Natural killer cell (primary cell): ENCODE measurements around the gene TUBGCP6. TPM values are rescaled to one million over a fixed set of nuclear protein-coding genes. Genes with fewer than 3 reads are reported as not detected.

Source experiments
- ATAC-seq, 3 donors: fragments of 150-1000 bp in 2 of 3; fragments of 200-7000 bp in 1 of 3; cut with Tn5 transposase; 1 replicate in 1 of 3; 2 replicates in 2 of 3; pipeline ENCODE4 v1.10.0; 2021; ENCODE audit warnings: mild to moderate bottlenecking in 2 of 3, moderate library complexity in 2 of 3
- DNase-seq, 2 donors: peaks; one replicate each; pipeline versions ENCODE4 v3.0.0 to v3.0.0-alpha.2; 2013 to 2021; ENCODE audit warnings: mixed read lengths in 1 of 2
- H3K27ac ChIP-seq: one replicate; pipeline ENCODE4 v1.5.1; 2013; ENCODE audit warnings: mild to moderate bottlenecking, low read length
- H3K27me3 ChIP-seq: one replicate; pipeline ENCODE4 v1.6.1; 2013; ENCODE audit warnings: low read length; ENCODE audit not compliant: control insufficient read depth, insufficient read depth
- H3K36me3 ChIP-seq: one replicate; pipeline ENCODE4 v1.6.1; 2013; ENCODE audit warnings: low read length; ENCODE audit not compliant: control insufficient read depth, insufficient read depth
- H3K4me1 ChIP-seq: one replicate; pipeline ENCODE4 v1.6.1; 2013; ENCODE audit warnings: low read length; ENCODE audit not compliant: control insufficient read depth, insufficient read depth
- H3K4me3 ChIP-seq: one replicate; pipeline ENCODE4 v1.5.1; 2013; ENCODE audit warnings: low read length
- H3K9me3 ChIP-seq: one replicate; pipeline ENCODE4 v1.6.1; 2013; ENCODE audit warnings: low read length; ENCODE audit not compliant: control insufficient read depth, insufficient read depth
- H3K27ac Mint-ChIP-seq, 2 donors: one replicate each; pipeline ENCODE4 v1.8.0; 2022; ENCODE audit warnings: mild to moderate bottlenecking in 2 of 2, mixed read lengths in 2 of 2, moderate library complexity in 1 of 2
- H3K27me3 Mint-ChIP-seq, 2 donors: one replicate each; pipeline ENCODE4 v1.8.0; 2022; ENCODE audit warnings: low read depth in 2 of 2, mixed read lengths in 2 of 2
- H3K36me3 Mint-ChIP-seq: one replicate; pipeline ENCODE4 v1.8.0; 2022; ENCODE audit warnings: mixed read lengths
- H3K4me1 Mint-ChIP-seq, 2 donors: one replicate each; pipeline ENCODE4 v1.8.0; 2022; ENCODE audit warnings: mixed read lengths in 2 of 2
- H3K4me3 Mint-ChIP-seq: one replicate; pipeline ENCODE4 v1.8.0; 2022; ENCODE audit warnings: mild to moderate bottlenecking, moderate library complexity, mixed read lengths
- H3K9me3 Mint-ChIP-seq, 2 donors: one replicate each; pipeline ENCODE4 v1.8.0; 2022; ENCODE audit warnings: mixed read lengths in 2 of 2
- WGBS: methylation state at CpG from one replicate; pipeline ENCODE4 v1.1.7; 2013; ENCODE audit warnings: missing lambda C conversion rate; ENCODE audit not compliant: insufficient coverage; 5-methylcytosine and 5-hydroxymethylcytosine counted together
- intact Hi-C: fragments of 100-400 bp; cut with micrococcal nuclease; formaldehyde crosslinking; loops from one replicate; pipeline ENCODE4 v1.14.2; 2022
- total RNA-seq, 4 donors: library from RNA; stranded (reverse); fragments of 120-200 nt in 1 of 4; gene quantifications; one replicate each; pipeline versions ENCODE4 v1.2.3 to v1.2.4, GENCODE V29; 2013 to 2022
- TF ChIP-seq, protein P1 (sequence below): fragments of 200-600 bp; IDR thresholded peaks from one replicate; pipeline ENCODE4 v1.8.0; 2022; ENCODE audit warnings: antibody characterized with exemption

The TUBGCP6 gene
- total RNA-seq, 3 donors from 2014 or later (not counting 1 experiment from before 2014, with no cell fraction given) = 105 to 126 (median 118) TPM

DNA sequence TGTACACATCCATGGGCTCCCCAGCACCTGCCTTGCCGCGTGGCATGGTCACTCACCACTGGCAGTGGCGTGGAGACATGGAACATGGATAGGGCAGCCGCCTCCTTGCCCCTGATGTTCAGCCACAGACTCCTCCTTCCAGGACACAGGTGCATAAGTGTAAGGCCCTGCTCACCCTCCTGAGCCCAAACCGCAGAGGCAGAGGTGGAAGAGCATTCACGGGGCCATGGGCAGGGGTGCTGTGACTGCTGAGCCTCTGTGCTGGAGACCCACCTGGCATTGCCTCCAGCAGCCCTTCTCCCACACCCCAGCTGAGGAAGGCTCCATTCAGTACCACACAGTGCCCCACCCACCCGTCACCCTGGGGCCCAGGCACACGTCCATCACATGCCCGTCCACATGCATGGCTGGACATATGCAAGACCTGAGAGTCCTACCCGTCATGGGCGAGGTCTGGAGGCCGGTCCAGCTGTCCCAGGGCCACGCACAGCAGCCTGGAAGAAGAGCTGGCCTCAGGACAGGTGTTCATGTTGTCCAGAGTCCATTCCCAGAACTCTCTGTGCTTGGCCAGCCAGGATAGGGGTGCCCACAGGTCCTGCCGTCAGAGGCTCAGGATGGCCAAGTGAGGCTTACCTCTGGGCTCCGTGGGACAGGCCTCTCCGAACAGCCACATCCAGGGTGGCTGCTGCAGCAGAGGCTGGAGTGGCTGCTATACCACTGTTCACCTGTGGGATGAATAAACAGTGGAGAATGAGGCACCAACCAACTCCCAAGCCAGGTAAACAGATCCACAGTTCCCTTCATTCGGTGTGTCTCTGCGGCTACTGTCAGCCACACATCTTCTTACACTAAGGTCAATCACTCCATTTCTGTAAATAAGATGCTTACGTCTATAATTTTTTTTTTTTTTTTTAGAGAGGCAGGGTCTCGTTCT is 1.7 kb upstream of the TUBGCP6 start:
- no peaks in the 10 kb centered on the region for H3K9me3 ChIP-seq
- no peak overlapping the region for H3K4me3 ChIP-seq
- H3K36me3 ChIP-seq = peaks cover 21% of the 10 kb centered on the region
- TF ChIP-seq, protein P1, sequence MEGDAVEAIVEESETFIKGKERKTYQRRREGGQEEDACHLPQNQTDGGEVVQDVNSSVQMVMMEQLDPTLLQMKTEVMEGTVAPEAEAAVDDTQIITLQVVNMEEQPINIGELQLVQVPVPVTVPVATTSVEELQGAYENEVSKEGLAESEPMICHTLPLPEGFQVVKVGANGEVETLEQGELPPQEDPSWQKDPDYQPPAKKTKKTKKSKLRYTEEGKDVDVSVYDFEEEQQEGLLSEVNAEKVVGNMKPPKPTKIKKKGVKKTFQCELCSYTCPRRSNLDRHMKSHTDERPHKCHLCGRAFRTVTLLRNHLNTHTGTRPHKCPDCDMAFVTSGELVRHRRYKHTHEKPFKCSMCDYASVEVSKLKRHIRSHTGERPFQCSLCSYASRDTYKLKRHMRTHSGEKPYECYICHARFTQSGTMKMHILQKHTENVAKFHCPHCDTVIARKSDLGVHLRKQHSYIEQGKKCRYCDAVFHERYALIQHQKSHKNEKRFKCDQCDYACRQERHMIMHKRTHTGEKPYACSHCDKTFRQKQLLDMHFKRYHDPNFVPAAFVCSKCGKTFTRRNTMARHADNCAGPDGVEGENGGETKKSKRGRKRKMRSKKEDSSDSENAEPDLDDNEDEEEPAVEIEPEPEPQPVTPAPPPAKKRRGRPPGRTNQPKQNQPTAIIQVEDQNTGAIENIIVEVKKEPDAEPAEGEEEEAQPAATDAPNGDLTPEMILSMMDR = no peak
- H3K27me3 Mint-ChIP-seq = no peaks in the 10 kb centered on the region
- H3K27ac ChIP-seq = no peak overlapping the region
- WGBS = 95% methylated on average over 20 of the region's 20 CpGs
- no peaks in the 10 kb centered on the region for H3K27me3 ChIP-seq
- H3K4me3 Mint-ChIP-seq = peak overlapping the region; percentile 53
- H3K4me1 Mint-ChIP-seq = peaks cover 16 to 36% of the 10 kb centered on the region in 2 donors
- intact Hi-C loops = no loop called here
- no peak for ATAC-seq
- no peak for DNase-seq
- no peaks in the 10 kb centered on the region for H3K9me3 Mint-ChIP-seq
- peak overlapping the region; percentile 65 to 98 for H3K27ac Mint-ChIP-seq
- no peaks in the 10 kb centered on the region for H3K36me3 Mint-ChIP-seq
- H3K4me1 ChIP-seq = peaks cover 82% of the 10 kb centered on the region

DNA sequence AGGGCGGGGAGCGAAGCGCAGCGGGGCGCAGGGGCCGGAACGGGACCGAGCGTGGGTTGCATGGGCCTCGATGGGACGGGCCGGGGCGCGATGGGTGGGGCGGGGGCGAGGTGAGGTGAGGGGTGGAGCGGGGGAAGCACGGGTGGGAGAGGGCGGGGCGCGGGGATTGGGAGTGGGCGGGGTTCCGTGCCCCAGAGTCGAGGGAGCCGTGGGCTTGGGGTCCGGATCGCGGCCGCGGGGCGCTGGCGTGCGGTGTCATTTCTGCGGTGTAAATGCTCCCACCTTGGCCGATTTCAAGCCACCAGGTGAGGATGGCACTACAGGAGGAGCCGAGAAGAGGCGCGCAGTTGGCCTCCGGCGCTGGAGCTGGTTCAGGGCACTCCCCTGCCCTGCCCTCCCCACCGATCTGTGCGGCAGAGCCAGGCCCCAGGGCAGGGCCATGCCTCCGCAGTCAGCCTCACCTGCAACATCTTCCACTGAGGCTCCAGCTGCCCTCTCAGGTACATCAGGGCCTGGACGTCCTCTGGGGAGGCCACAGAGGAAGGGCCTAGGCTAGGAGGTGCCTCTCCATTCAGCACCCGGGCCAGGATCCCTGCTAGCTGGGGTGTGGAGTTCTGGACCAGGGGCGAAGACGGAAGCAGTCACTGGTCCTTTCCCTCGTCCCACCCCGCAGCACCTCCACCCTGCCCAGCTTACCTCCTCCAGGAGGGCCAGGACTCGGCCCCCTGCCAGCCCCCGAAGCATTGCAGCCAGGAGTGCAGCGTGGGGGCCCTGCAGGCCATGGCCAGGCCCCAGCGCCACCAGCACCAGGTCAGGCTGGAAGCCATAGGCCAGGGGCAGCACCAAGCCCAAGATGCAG is 620 bp upstream of the TUBGCP6 start:
- peaks cover 23 to 42% of the 10 kb centered on the region in 2 donors for H3K4me1 Mint-ChIP-seq
- TF ChIP-seq, protein P1 = no peak
- H3K27ac ChIP-seq = peak overlapping the region; percentile 87
- WGBS = 18% methylated on average over 53 of the region's 53 CpGs
- DNase-seq (no peak), ATAC-seq (no peak)
- peak overlapping the region; percentile 66 for H3K4me3 ChIP-seq
- H3K27me3 Mint-ChIP-seq = no peaks in the 10 kb centered on the region
- no peaks in the 10 kb centered on the region for H3K36me3 Mint-ChIP-seq
- H3K9me3 ChIP-seq = no peaks in the 10 kb centered on the region
- peak overlapping the region; percentile 96 to 98 for H3K27ac Mint-ChIP-seq
- peaks cover 21% of the 10 kb centered on the region for H3K36me3 ChIP-seq
- peaks cover 82% of the 10 kb centered on the region for H3K4me1 ChIP-seq
- H3K9me3 Mint-ChIP-seq = no peaks in the 10 kb centered on the region
- H3K4me3 Mint-ChIP-seq = peak overlapping the region; percentile 99
- intact Hi-C loops = no loop called here
- H3K27me3 ChIP-seq = no peaks in the 10 kb centered on the region

DNA sequence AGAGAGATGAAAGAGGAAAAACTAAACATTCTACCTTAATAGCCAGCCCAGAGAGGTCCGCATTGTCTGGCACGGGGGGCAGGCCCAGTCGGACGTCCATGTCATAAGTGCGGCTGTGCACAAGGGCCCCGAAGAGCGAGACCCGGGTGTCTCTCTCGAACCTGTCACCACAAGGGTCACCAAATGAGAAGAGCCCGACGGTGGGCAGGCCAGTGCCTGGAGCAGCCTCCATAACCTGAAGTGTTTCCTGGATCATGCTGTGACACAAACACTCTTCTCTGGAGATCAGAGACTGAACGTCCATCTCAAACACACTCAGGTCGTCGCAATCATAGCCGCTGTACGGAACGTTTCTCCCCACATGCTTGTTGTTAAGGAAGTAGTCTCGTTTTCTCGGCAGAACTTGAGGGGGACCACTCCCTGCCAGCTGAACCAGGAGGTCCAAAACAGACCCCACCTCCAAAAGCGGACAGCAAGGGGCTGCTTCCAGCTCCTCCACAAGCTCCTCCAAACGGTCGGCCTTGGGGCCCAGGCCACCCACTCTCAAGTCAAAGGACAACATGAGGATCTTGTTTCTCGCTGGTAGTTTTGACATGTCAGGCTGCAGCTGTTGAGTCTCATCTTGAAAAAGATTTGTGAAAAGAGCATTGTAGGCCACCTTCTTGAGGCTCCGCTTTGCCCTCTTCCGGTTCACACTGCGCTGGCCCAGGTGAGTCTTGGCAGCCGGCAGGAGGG is 971 bp downstream of the TUBGCP6 start:
- Histone ChIP-seq H3K9me3 (no peaks in the 10 kb centered on the region), H3K27me3 (no peaks in the 10 kb centered on the region), H3K36me3 (peaks cover 30% of the 10 kb centered on the region), H3K4me1 (peaks cover 66% of the 10 kb centered on the region), H3K27ac (peak overlapping the region; percentile 87), H3K4me3 (peak overlapping the region; percentile 66)
- H3K36me3 Mint-ChIP-seq = no peaks in the 10 kb centered on the region
- TF ChIP-seq, protein P1 = no peak
- peak overlapping the region; percentile 99 for H3K4me3 Mint-ChIP-seq
- H3K9me3 Mint-ChIP-seq = no peaks in the 10 kb centered on the region
- H3K4me1 Mint-ChIP-seq = peaks cover 23 to 33% of the 10 kb centered on the region in 2 donors
- intact Hi-C loops = no loop called here
- H3K27ac Mint-ChIP-seq = peak overlapping the region; percentile 96 to 98
- no peaks in the 10 kb centered on the region for H3K27me3 Mint-ChIP-seq
- 24% methylated on average over 25 of the region's 27 CpGs for WGBS
- ATAC-seq = no peak
- peak in 1 of 2 donors; percentile 40 for DNase-seq
